HL-60/S4 (cell line): Measurements from ENCODE around the gene TRPM3.

Experiments used
- in situ Hi-C: fragments of 300-500 bp; cut with MboI; formaldehyde crosslinking; loops from 2 replicates; pipeline ENCODE4 v1.14.3; 2022; ENCODE audit warnings: low sequenced_read_pairs

Gene TRPM3

GRCh38 chr9:70540016-70540415 lies 581.4 kb downstream of the TRPM3 start:
- in situ Hi-C loops = no loop called here

GRCh38 chr9:70539526-70539925 lies 581.9 kb downstream of the TRPM3 start:
- in situ Hi-C loops = no loop called here

GRCh38 chr9:70539001-70539400 lies 582.4 kb downstream of the TRPM3 start:
- in situ Hi-C loops = no loop called here

GRCh38 chr9:70537084-70537483 lies 584.3 kb downstream of the TRPM3 start:
- in situ Hi-C loops = no loop called here

GRCh38 chr9:70535546-70536323 lies 585.7 kb downstream of the TRPM3 start:
- in situ Hi-C loops = no loop called here

GRCh38 chr9:70534471-70534870 lies 587.0 kb downstream of the TRPM3 start:
- in situ Hi-C loops = no loop called here

- in situ Hi-C loops = no loop called here
Observed at GRCh38 chr9:70534061-70534460, 587.4 kb downstream of the TRPM3 start.

GRCh38 chr9:70533492-70533891 lies 587.9 kb downstream of the TRPM3 start:
- in situ Hi-C loops = no loop called here

GRCh38 chr9:70532716-70533115 lies 588.7 kb downstream of the TRPM3 start:
- in situ Hi-C loops = no loop called here

- in situ Hi-C loops = no loop called here
Observed at GRCh38 chr9:70531311-70531710, 590.1 kb downstream of the TRPM3 start.

- in situ Hi-C loops = no loop called here
Observed at GRCh38 chr9:70530716-70531115, 590.7 kb downstream of the TRPM3 start.

GRCh38 chr9:70529833-70530232 lies 591.6 kb downstream of the TRPM3 start:
- in situ Hi-C loops = no loop called here

- in situ Hi-C loops = no loop called here
Observed at GRCh38 chr9:70529377-70529776, 592.0 kb downstream of the TRPM3 start.

- in situ Hi-C loops = no loop called here
Observed at GRCh38 chr9:70526902-70527301, 594.5 kb downstream of the TRPM3 start.

GRCh38 chr9:70525519-70525918 lies 595.9 kb downstream of the TRPM3 start:
- in situ Hi-C loops = no loop called here

- in situ Hi-C loops = no loop called here
Observed at GRCh38 chr9:70519912-70520724, 601.3 kb downstream of the TRPM3 start.

GRCh38 chr9:70517926-70518610 lies 603.4 kb downstream of the TRPM3 start:
- in situ Hi-C loops = no loop called here

GRCh38 chr9:70514273-70514672 lies 607.1 kb downstream of the TRPM3 start:
- in situ Hi-C loops = no loop called here

- in situ Hi-C loops = no loop called here
Observed at GRCh38 chr9:70511858-70512257, 609.6 kb downstream of the TRPM3 start.

- in situ Hi-C loops = no loop called here
Observed at GRCh38 chr9:70510157-70510770, 611.2 kb downstream of the TRPM3 start.

- in situ Hi-C loops = no loop called here
Observed at GRCh38 chr9:70506159-70506558, 615.3 kb downstream of the TRPM3 start.
